Erythroblast (primary cell): ENCODE measurements around the gene TUBB8.

ENCODE experiments used
- GATA1 ChIP-seq: IDR thresholded peaks from 2 replicates; pipeline ENCODE4 v1.6.1; 2011; ENCODE audit warnings: low read depth, mild to moderate bottlenecking, control low read depth, low read length, moderate library complexity
- POLR2A ChIP-seq: IDR thresholded peaks from 2 replicates; pipeline ENCODE4 v1.6.1; 2011; ENCODE audit warnings: mild to moderate bottlenecking, low read length

DNA sequence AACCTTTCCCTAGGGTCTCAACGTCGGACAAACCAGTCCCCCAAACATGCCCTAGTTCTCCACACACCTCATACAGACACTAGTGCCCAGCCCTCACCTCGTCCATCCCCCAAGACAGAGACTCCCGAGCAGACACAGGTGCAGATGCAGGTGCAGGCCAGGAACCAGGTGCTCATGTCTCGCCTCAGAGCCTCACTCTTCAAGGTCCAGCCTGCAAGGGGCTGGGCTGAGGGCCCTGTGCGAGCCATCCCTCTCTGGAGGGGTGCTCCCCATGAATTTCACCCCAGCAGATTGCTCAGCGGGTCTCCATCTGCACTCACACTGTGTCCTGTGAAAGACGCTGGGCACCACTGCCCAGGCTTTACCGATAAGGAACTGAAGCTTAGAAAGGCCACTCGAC, 36.9 kb upstream of the TUBB8 start:
- TF ChIP-seq POLR2A, result no peak
- TF ChIP-seq GATA1, result no peak
